ENCODE results near the gene PRAMEF6. TPM values are rescaled to one million over a fixed set of nuclear protein-coding genes. Genes with fewer than 3 reads are reported as not detected.
"Not testable (repeated sequence)": the region's sequence is repeated elsewhere in the genome, so short reads cannot be mapped to it uniquely, and the experiment has no call there.

PRAMEF6 gene
- total RNA-seq (2014; rRNA removed; shearing (Covaris generic)) (not detected in 2 replicates), polyA plus RNA-seq (2016; fragmentation: Nextera tagmentation; extraction: Ambion mirVana) (not detected in 2 replicates)

GRCh38 chr1:12947480-12947879, at the start of gene PRAMEF6:
Gene PRAMEF6, minus strand, starts transcription at chr1:12947580. Its CDS starts 5,062 bp downstream, at chr1:12942518.
- H3K4me1 ChIP-seq (ENCODE audit: insufficient read depth); H3K79me2 ChIP-seq (ENCODE audit: insufficient read depth); H3K9me2 ChIP-seq (ENCODE audit: insufficient read depth); H2AFZ ChIP-seq; H3K9me3 ChIP-seq (ENCODE audit: low read depth); in situ Hi-C loops (cut with MboI); H3K4me2 ChIP-seq (ENCODE audit: unreplicated experiment); H3K27ac ChIP-seq; H3K9ac ChIP-seq; DNase-seq; H3F3A ChIP-seq (ENCODE audit: insufficient read depth); H3K27me3 ChIP-seq (replicated peaks; ENCODE audit: insufficient read depth); H3K36me3 ChIP-seq (ENCODE audit: low read depth); H3K4me3 ChIP-seq; H4K20me1 ChIP-seq (ENCODE audit: insufficient read depth): not testable (repeated sequence)
- WGBS, 2 experiments (ENCODE audit: low coverage in 1 of 2, low lambda C conversion rate in 2 of 2, missing lambda C conversion rate in 2 of 2), result 16 to 26% methylated on average over 4 of the region's 4 CpGs

- H4K20me1 ChIP-seq (ENCODE audit: insufficient read depth); H3K4me1 ChIP-seq (ENCODE audit: insufficient read depth); H3K9ac ChIP-seq; H3K4me2 ChIP-seq (ENCODE audit: unreplicated experiment); DNase-seq; H2AFZ ChIP-seq; in situ Hi-C loops (cut with MboI); H3K9me2 ChIP-seq (ENCODE audit: insufficient read depth); H3K27ac ChIP-seq; H3K27me3 ChIP-seq (replicated peaks; ENCODE audit: insufficient read depth); H3K4me3 ChIP-seq; H3F3A ChIP-seq (ENCODE audit: insufficient read depth); H3K79me2 ChIP-seq (ENCODE audit: insufficient read depth); H3K9me3 ChIP-seq (ENCODE audit: low read depth); H3K36me3 ChIP-seq (ENCODE audit: low read depth): not testable (repeated sequence)
- 44 to 46% methylated on average over 4 of the region's 5 CpGs for WGBS, 2 experiments (ENCODE audit: low coverage in 1 of 2, low lambda C conversion rate in 2 of 2, missing lambda C conversion rate in 2 of 2)
These were observed 23.0 kb downstream of the PRAMEF6 start for GRCh38 chr1:12924368-12924767.

- 51 to 56% methylated on average over 2 of the region's 2 CpGs for WGBS, 2 experiments (ENCODE audit: low coverage in 1 of 2, low lambda C conversion rate in 2 of 2, missing lambda C conversion rate in 2 of 2)
- in situ Hi-C loops (cut with MboI), result not testable (repeated sequence)
These were observed 25.6 kb downstream of the PRAMEF6 start for GRCh38 chr1:12921749-12922148.

GRCh38 chr1:12916310-12916709, 31.1 kb downstream of the PRAMEF6 start, which contains the start of gene PRAMEF7:
Gene PRAMEF7, plus strand, starts transcription at chr1:12916610. Its CDS starts 1,083 bp downstream, at chr1:12917693.
- WGBS, 2 experiments (ENCODE audit: low coverage in 1 of 2, low lambda C conversion rate in 2 of 2, missing lambda C conversion rate in 2 of 2), result no CpG with 5 or more reads among the region's 1 CpG
- H3F3A ChIP-seq (ENCODE audit: insufficient read depth); H3K9ac ChIP-seq; H3K9me2 ChIP-seq (ENCODE audit: insufficient read depth); H3K4me1 ChIP-seq (ENCODE audit: insufficient read depth); H2AFZ ChIP-seq; H3K4me2 ChIP-seq (ENCODE audit: unreplicated experiment); in situ Hi-C loops (cut with MboI); H3K27me3 ChIP-seq (replicated peaks; ENCODE audit: insufficient read depth); DNase-seq; H4K20me1 ChIP-seq (ENCODE audit: insufficient read depth); H3K36me3 ChIP-seq (ENCODE audit: low read depth); H3K9me3 ChIP-seq (ENCODE audit: low read depth); H3K27ac ChIP-seq; H3K4me3 ChIP-seq; H3K79me2 ChIP-seq (ENCODE audit: insufficient read depth): not testable (repeated sequence)

More at GRCh38 chr1:12921749-12922148, 25.6 kb downstream of the PRAMEF6 start:
- not testable (repeated sequence) for H3K36me3 ChIP-seq (ENCODE audit: low read depth); H3K9ac ChIP-seq; H3K27ac ChIP-seq; H3F3A ChIP-seq (ENCODE audit: insufficient read depth); H3K79me2 ChIP-seq (ENCODE audit: insufficient read depth); H3K4me2 ChIP-seq (ENCODE audit: unreplicated experiment); H3K4me1 ChIP-seq (ENCODE audit: insufficient read depth); H2AFZ ChIP-seq; H3K9me3 ChIP-seq (ENCODE audit: low read depth); H4K20me1 ChIP-seq (ENCODE audit: insufficient read depth); H3K27me3 ChIP-seq (replicated peaks; ENCODE audit: insufficient read depth); H3K9me2 ChIP-seq (ENCODE audit: insufficient read depth); H3K4me3 ChIP-seq
- peak; percentile 3 for DNase-seq

- H2AFZ ChIP-seq; in situ Hi-C loops (cut with MboI); H3K4me1 ChIP-seq (ENCODE audit: insufficient read depth); H3K36me3 ChIP-seq (ENCODE audit: low read depth); DNase-seq; H3K27ac ChIP-seq; H3K9ac ChIP-seq; H3K9me2 ChIP-seq (ENCODE audit: insufficient read depth); H3K79me2 ChIP-seq (ENCODE audit: insufficient read depth); H3F3A ChIP-seq (ENCODE audit: insufficient read depth); H3K4me2 ChIP-seq (ENCODE audit: unreplicated experiment); H3K9me3 ChIP-seq (ENCODE audit: low read depth); H4K20me1 ChIP-seq (ENCODE audit: insufficient read depth); H3K27me3 ChIP-seq (replicated peaks; ENCODE audit: insufficient read depth); H3K4me3 ChIP-seq: not testable (repeated sequence)
- 35 to 39% methylated on average over 4 of the region's 5 CpGs for WGBS, 2 experiments (ENCODE audit: low coverage in 1 of 2, low lambda C conversion rate in 2 of 2, missing lambda C conversion rate in 2 of 2)
These were observed 43.4 kb downstream of the PRAMEF6 start for GRCh38 chr1:12903793-12904572.

GRCh38 chr1:12899186-12899585, 48.2 kb downstream of the PRAMEF6 start:
- H3K79me2 ChIP-seq (ENCODE audit: insufficient read depth); H4K20me1 ChIP-seq (ENCODE audit: insufficient read depth); H3K4me3 ChIP-seq; H3K4me1 ChIP-seq (ENCODE audit: insufficient read depth); H3F3A ChIP-seq (ENCODE audit: insufficient read depth); H3K9me3 ChIP-seq (ENCODE audit: low read depth); H3K36me3 ChIP-seq (ENCODE audit: low read depth); H3K9me2 ChIP-seq (ENCODE audit: insufficient read depth); H3K27ac ChIP-seq; H3K9ac ChIP-seq; H3K4me2 ChIP-seq (ENCODE audit: unreplicated experiment); DNase-seq; in situ Hi-C loops (cut with MboI); H3K27me3 ChIP-seq (replicated peaks; ENCODE audit: insufficient read depth); H2AFZ ChIP-seq: not testable (repeated sequence)

- WGBS, 2 experiments (ENCODE audit: low coverage in 1 of 2, low lambda C conversion rate in 2 of 2, missing lambda C conversion rate in 2 of 2), result 0% methylated on average over 1 of the region's 1 CpG; no CpG with 5 or more reads in 1 of the 2 experiments
These were observed 49.2 kb downstream of the PRAMEF6 start, which contains the start of gene PRAMEF10 for GRCh38 chr1:12898170-12898569. Gene PRAMEF10, minus strand, starts transcription at chr1:12898270. Its CDS starts 2,423 bp downstream, at chr1:12895847.

More at GRCh38 chr1:12898170-12898569, 49.2 kb downstream of the PRAMEF6 start, which contains the start of gene PRAMEF10:
- H3K27me3 ChIP-seq (replicated peaks; ENCODE audit: insufficient read depth); H3K4me2 ChIP-seq (ENCODE audit: unreplicated experiment); H3K9me3 ChIP-seq (ENCODE audit: low read depth); H3K9ac ChIP-seq; in situ Hi-C loops (cut with MboI); H4K20me1 ChIP-seq (ENCODE audit: insufficient read depth); H3K4me1 ChIP-seq (ENCODE audit: insufficient read depth); H3K79me2 ChIP-seq (ENCODE audit: insufficient read depth); DNase-seq; H3K9me2 ChIP-seq (ENCODE audit: insufficient read depth); H3K27ac ChIP-seq; H2AFZ ChIP-seq; H3F3A ChIP-seq (ENCODE audit: insufficient read depth); H3K4me3 ChIP-seq; H3K36me3 ChIP-seq (ENCODE audit: low read depth): not testable (repeated sequence)

All from GM23248 (cell line).